OCI-LY1 (cell line): Measurements from ENCODE around the gene IZUMO4.

Source experiments
- H2AFZ ChIP-seq: fragments of 200-600 bp; sonication (generic), shearing (Covaris generic); 2 replicates; pipeline ENCODE4 v1.6.0; 2014; ENCODE audit warnings: antibody characterized with exemption, mild to moderate bottlenecking, low read length
- H3F3A ChIP-seq: fragments of 200-600 bp; sonication (generic), shearing (Covaris generic); 2 replicates; pipeline ENCODE4 v1.6.0; 2014; ENCODE audit warnings: mild to moderate bottlenecking, antibody characterized with exemption, low read length, moderate library complexity; ENCODE audit not compliant: insufficient read depth
- H3K27ac ChIP-seq: fragments of 200-600 bp; sonication (generic); 2 replicates; pipeline ENCODE4 v1.5.1; 2014; ENCODE audit warnings: low read length, mixed run types, mild to moderate bottlenecking, low read depth; ENCODE audit not compliant: poor library complexity, severe bottlenecking
- H3K27me3 ChIP-seq: fragments of 200-600 bp; sonication (generic); 2 replicates; pipeline ENCODE4 v1.6.0; 2014; ENCODE audit warnings: antibody characterized with exemption, mild to moderate bottlenecking, low read length, moderate library complexity; ENCODE audit not compliant: insufficient read depth
- H3K36me3 ChIP-seq: fragments of 200-600 bp; sonication (generic); 2 replicates; pipeline ENCODE4 v1.6.1; 2014; ENCODE audit warnings: mild to moderate bottlenecking, antibody characterized with exemption, low read length, moderate library complexity, mixed read lengths; ENCODE audit not compliant: insufficient read depth
- H3K4me1 ChIP-seq: fragments of 200-600 bp; sonication (generic); 2 replicates; pipeline ENCODE4 v1.5.1; 2014; ENCODE audit warnings: mild to moderate bottlenecking, low read length, moderate library complexity; ENCODE audit not compliant: insufficient read depth, severe bottlenecking
- H3K4me2 ChIP-seq: fragments of 200-600 bp; sonication (generic), shearing (Covaris generic); 2 replicates; pipeline ENCODE4 v1.6.1; 2014; ENCODE audit warnings: low read length
- H3K4me3 ChIP-seq: fragments of 200-600 bp; sonication (generic); 2 replicates; pipeline ENCODE4 v1.5.1; 2014; ENCODE audit warnings: low read length, low read depth, mild to moderate bottlenecking, mixed read lengths; ENCODE audit not compliant: poor library complexity, severe bottlenecking
- H3K79me2 ChIP-seq: fragments of 200-600 bp; shearing (Covaris generic); 2 replicates; pipeline ENCODE4 v1.6.1; 2016; ENCODE audit warnings: mixed run types, low read length, mixed read lengths; ENCODE audit not compliant: insufficient read depth
- H3K9ac ChIP-seq: fragments of 200-600 bp; sonication (generic), shearing (Covaris generic); 2 replicates; pipeline ENCODE4 v1.6.1; 2014; ENCODE audit warnings: mild to moderate bottlenecking, low read length, mixed read lengths
- H3K9me2 ChIP-seq: fragments of 200-600 bp; sonication (generic), shearing (Covaris generic); 2 replicates; pipeline ENCODE4 v1.6.1; 2014; ENCODE audit warnings: low read depth, mild to moderate bottlenecking, low read length, mixed read lengths
- H3K9me3 ChIP-seq: fragments of 200-600 bp; shearing (Covaris generic); 2 replicates; pipeline ENCODE4 v1.6.1; 2014; ENCODE audit warnings: low read length, mixed read lengths
- H4K20me1 ChIP-seq: fragments of 200-600 bp; sonication (generic), shearing (Covaris generic); 2 replicates; pipeline ENCODE4 v1.6.0; 2016; ENCODE audit warnings: mild to moderate bottlenecking, low read length; ENCODE audit not compliant: insufficient read depth
- CTCF ChIP-seq: fragments of 200-600 bp; sonication (generic), shearing (Covaris generic); IDR thresholded peaks from 2 replicates; pipeline ENCODE4 v1.5.1; 2017; ENCODE audit warnings: mild to moderate bottlenecking, antibody characterized with exemption, low read length, moderate library complexity, mixed read lengths
- EZH2 ChIP-seq: fragments of 200-600 bp; sonication (generic), shearing (Covaris generic); IDR thresholded peaks from 2 replicates; pipeline ENCODE4 v1.8.0; 2017; ENCODE audit warnings: borderline replicate concordance, mixed run types, mild to moderate bottlenecking, antibody characterized with exemption, low read length, moderate library complexity, mixed read lengths

The IZUMO4 gene

GRCh38 chr19:2115911-2116426, 19.3 kb downstream of the IZUMO4 start:
- H3K4me1 ChIP-seq: no peaks in the 10 kb centered on the region
- no peak overlapping the region for H2AFZ ChIP-seq
- H4K20me1 ChIP-seq: no peaks in the 10 kb centered on the region
- TF ChIP-seq EZH2 (no peak), CTCF (no peak)
- no peak overlapping the region for H3K4me2 ChIP-seq
- no peaks in the 10 kb centered on the region for H3K79me2 ChIP-seq
- H3K9me2 ChIP-seq: no peaks in the 10 kb centered on the region
- H3K9ac ChIP-seq: no peak overlapping the region
- H3K27me3 ChIP-seq: no peaks in the 10 kb centered on the region
- no peak overlapping the region for H3K4me3 ChIP-seq
- no peaks in the 10 kb centered on the region for H3F3A ChIP-seq
- H3K27ac ChIP-seq: no peak overlapping the region
- no peaks in the 10 kb centered on the region for H3K9me3 ChIP-seq
- peaks cover 36% of the 10 kb centered on the region for H3K36me3 ChIP-seq

GRCh38 chr19:2116507-2116906, 19.8 kb downstream of the IZUMO4 start:
- Histone ChIP-seq H2AFZ (no peak overlapping the region), H3K9me3 (no peaks in the 10 kb centered on the region), H3F3A (no peaks in the 10 kb centered on the region), H3K4me2 (no peak overlapping the region), H3K9me2 (no peaks in the 10 kb centered on the region), H3K4me3 (no peak overlapping the region), H4K20me1 (no peaks in the 10 kb centered on the region), H3K9ac (no peak overlapping the region), H3K27me3 (no peaks in the 10 kb centered on the region), H3K36me3 (peaks cover 41% of the 10 kb centered on the region), H3K4me1 (no peaks in the 10 kb centered on the region), H3K27ac (no peak overlapping the region), H3K79me2 (no peaks in the 10 kb centered on the region)
- TF ChIP-seq CTCF (no peak), EZH2 (no peak)

DNA sequence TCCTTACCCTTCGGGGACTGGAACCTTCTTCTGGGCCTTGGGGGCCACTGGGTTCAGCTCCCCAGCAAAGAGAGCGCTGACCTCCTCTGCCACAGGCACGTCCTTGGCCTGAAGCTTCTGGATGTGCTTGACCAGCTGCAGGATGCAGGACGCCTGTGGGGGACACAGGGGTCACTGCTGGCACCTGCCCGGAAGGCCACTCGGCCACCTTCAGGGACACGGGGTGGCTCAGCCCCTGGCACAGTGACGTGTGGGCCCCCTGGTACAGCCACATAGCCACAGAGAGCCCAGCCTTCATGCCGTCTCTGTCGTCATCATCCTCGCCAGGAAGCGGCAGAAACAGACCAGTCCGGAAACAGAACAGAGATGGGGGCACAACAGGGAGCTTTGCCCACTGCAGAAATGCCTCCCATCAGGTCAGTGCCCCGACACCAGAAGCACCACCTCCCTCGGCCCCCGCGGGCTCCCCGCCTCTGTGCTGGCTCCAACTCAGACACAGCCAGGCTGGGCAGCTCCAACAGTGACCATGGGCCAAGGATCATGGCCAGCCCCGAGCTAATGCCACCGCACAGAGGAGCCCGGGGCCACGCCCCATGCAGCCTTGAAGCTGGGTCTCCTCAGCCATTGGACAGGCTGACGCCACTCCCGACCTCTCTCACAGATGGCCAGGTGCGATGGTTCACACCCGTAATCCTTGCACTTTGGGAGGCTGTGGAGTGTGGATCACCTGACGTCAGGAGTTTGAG, 20.7 kb downstream of the IZUMO4 start:
- no peak overlapping the region for H3K9ac ChIP-seq
- no peak overlapping the region for H3K4me3 ChIP-seq
- no peak for TF ChIP-seq CTCF
- no peak for TF ChIP-seq EZH2
- no peak overlapping the region for H3K27ac ChIP-seq
- H3K36me3 ChIP-seq: peaks cover 44% of the 10 kb centered on the region
- no peaks in the 10 kb centered on the region for H4K20me1 ChIP-seq
- no peaks in the 10 kb centered on the region for H3K4me1 ChIP-seq
- no peak overlapping the region for H2AFZ ChIP-seq
- H3K4me2 ChIP-seq: no peak overlapping the region
- H3K27me3 ChIP-seq: no peaks in the 10 kb centered on the region
- H3F3A ChIP-seq: no peaks in the 10 kb centered on the region
- no peaks in the 10 kb centered on the region for H3K9me2 ChIP-seq
- H3K9me3 ChIP-seq: no peaks in the 10 kb centered on the region
- H3K79me2 ChIP-seq: no peaks in the 10 kb centered on the region
